ENCODE data around the gene ETS2. TPM values are rescaled to one million over a fixed set of nuclear protein-coding genes. Genes with fewer than 3 reads are reported as not detected.
"Not testable (repeated sequence)": the region's sequence is repeated elsewhere in the genome, so short reads cannot be mapped to it uniquely, and the experiment has no call there.

ETS2 gene
- total RNA-seq, 1 donor from 2014 or later: 16.2 TPM

DNA sequence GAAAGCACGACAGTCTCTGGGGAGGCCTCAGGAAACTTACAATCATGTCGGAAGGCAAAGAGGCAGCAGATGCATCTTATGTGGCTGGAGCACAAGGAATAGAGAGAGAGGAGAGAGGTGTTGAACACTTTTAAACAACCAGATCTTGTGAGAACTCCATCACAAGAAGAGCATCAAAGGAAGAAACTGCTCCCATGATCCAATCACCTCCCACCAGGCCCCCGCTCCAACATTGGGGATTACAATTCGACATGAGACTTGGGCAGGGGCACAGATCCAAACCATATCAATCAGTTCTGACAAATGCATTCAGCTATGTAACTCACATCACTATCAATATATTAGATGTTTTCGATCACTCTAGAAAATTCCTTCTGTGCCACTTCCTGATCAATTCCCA is 37.6 kb downstream of the ETS2 start:
- TF ChIP-seq, protein P1, sequence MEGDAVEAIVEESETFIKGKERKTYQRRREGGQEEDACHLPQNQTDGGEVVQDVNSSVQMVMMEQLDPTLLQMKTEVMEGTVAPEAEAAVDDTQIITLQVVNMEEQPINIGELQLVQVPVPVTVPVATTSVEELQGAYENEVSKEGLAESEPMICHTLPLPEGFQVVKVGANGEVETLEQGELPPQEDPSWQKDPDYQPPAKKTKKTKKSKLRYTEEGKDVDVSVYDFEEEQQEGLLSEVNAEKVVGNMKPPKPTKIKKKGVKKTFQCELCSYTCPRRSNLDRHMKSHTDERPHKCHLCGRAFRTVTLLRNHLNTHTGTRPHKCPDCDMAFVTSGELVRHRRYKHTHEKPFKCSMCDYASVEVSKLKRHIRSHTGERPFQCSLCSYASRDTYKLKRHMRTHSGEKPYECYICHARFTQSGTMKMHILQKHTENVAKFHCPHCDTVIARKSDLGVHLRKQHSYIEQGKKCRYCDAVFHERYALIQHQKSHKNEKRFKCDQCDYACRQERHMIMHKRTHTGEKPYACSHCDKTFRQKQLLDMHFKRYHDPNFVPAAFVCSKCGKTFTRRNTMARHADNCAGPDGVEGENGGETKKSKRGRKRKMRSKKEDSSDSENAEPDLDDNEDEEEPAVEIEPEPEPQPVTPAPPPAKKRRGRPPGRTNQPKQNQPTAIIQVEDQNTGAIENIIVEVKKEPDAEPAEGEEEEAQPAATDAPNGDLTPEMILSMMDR (IDR thresholded peaks at IDR 0.05; ENCODE audit: partially characterized antibody, unreplicated experiment): no peak
- Mint-ChIP-seq H3K27ac (ENCODE audit: unreplicated experiment) (no peak overlapping the region), H3K9me3 (ENCODE audit: unreplicated experiment) (no peaks in the 10 kb centered on the region), H3K27me3 (ENCODE audit: unreplicated experiment) (peaks cover 1% of the 10 kb centered on the region), H3K4me1 (ENCODE audit: low read depth, unreplicated experiment) (no peaks in the 10 kb centered on the region), H3K36me3 (ENCODE audit: unreplicated experiment) (no peaks in the 10 kb centered on the region), H3K4me3 (ENCODE audit: unreplicated experiment) (no peak overlapping the region)
- no peak for DNase-seq

DNA sequence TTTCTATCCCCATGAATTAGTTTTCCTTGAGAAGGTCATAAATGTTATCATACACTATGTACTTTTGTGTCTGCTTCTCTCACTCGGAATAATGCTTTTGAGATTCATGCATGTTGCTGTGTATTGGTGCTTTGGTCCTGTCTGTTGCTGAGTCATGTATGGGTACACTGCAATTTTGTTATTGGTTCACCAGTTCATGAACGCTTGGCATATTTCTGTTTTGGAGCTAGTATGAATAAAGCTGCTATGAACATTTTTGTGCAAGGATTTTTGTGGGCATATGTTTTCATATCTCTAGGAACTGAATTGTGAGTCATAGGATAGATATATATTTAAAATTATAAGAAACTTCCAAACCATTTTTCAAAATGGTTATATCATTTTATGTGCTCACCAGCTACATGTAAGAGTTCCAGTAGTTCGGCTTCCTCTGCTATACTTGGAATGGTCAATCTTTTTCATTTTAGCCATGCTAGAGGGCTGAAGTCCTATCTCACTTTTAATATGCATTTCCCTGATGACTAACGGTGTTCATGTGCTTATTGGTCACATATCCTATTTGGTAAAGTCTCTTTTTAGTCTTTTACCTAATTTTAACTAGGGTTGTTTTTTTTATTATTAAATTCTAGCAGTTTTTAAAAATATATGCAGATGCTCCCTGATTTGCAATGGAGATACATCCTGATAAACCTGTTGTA is 38.2 kb downstream of the ETS2 start:
- no peaks in the 10 kb centered on the region for H3K36me3 Mint-ChIP-seq (ENCODE audit: unreplicated experiment)
- H3K9me3 Mint-ChIP-seq (ENCODE audit: unreplicated experiment): no peaks in the 10 kb centered on the region
- H3K27me3 Mint-ChIP-seq (ENCODE audit: unreplicated experiment): peaks cover 4% of the 10 kb centered on the region
- TF ChIP-seq, protein P1 (IDR thresholded peaks at IDR 0.05; ENCODE audit: partially characterized antibody, unreplicated experiment): no peak
- no peak overlapping the region for H3K27ac Mint-ChIP-seq (ENCODE audit: unreplicated experiment)
- H3K4me1 Mint-ChIP-seq (ENCODE audit: low read depth, unreplicated experiment): no peaks in the 10 kb centered on the region
- no peak overlapping the region for H3K4me3 Mint-ChIP-seq (ENCODE audit: unreplicated experiment)
- DNase-seq: no peak

DNA sequence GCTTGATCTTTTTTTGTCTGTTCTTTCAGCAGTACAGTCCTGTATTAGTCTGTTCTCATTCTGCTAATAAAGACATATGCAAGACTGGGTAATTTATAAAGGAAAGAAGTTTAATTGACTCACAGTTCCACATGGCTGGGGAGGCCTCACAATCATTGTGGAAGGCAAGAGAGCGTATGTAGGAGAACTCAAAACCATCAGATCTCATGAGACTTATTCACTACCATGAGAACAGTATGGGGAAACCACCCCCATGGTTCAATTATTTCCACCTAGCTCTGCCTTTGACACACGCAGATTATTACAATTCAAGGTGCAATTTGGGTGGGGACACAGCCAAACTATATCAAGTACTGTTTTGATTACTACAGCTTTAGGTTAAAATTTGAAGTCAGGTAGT is 39.6 kb downstream of the ETS2 start:
- not testable (repeated sequence) for H3K27ac Mint-ChIP-seq (ENCODE audit: unreplicated experiment); H3K4me3 Mint-ChIP-seq (ENCODE audit: unreplicated experiment); DNase-seq; H3K36me3 Mint-ChIP-seq (ENCODE audit: unreplicated experiment); H3K27me3 Mint-ChIP-seq (ENCODE audit: unreplicated experiment); H3K4me1 Mint-ChIP-seq (ENCODE audit: low read depth, unreplicated experiment); H3K9me3 Mint-ChIP-seq (ENCODE audit: unreplicated experiment)

DNA sequence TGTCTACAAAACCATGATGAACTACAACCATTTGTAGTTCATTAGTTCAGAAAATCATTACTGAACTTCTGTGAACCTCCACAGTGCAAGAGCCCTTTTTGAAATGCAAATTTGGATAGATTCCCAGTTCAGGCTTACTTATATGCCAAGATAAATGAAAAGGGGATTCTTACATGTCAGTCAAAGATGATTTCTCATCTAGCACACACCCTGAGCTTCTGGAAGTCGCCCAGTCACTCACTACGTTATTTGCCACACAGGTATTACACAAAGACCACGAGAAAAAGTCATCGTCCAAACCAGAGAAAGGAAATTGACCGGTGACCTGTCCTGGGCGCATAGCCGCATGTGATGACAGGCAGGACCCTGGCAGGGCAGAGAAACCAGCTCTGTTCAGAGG is 41.8 kb downstream of the ETS2 start:
- TF ChIP-seq, protein P1 (IDR thresholded peaks at IDR 0.05; ENCODE audit: partially characterized antibody, unreplicated experiment): no peak
- H3K9me3 Mint-ChIP-seq (ENCODE audit: unreplicated experiment): no peaks in the 10 kb centered on the region
- no peak overlapping the region for H3K27ac Mint-ChIP-seq (ENCODE audit: unreplicated experiment)
- H3K4me3 Mint-ChIP-seq (ENCODE audit: unreplicated experiment): no peak overlapping the region
- DNase-seq: no peak
- no peaks in the 10 kb centered on the region for H3K36me3 Mint-ChIP-seq (ENCODE audit: unreplicated experiment)
- no peaks in the 10 kb centered on the region for H3K4me1 Mint-ChIP-seq (ENCODE audit: low read depth, unreplicated experiment)
- peaks cover 2% of the 10 kb centered on the region for H3K27me3 Mint-ChIP-seq (ENCODE audit: unreplicated experiment)

DNA sequence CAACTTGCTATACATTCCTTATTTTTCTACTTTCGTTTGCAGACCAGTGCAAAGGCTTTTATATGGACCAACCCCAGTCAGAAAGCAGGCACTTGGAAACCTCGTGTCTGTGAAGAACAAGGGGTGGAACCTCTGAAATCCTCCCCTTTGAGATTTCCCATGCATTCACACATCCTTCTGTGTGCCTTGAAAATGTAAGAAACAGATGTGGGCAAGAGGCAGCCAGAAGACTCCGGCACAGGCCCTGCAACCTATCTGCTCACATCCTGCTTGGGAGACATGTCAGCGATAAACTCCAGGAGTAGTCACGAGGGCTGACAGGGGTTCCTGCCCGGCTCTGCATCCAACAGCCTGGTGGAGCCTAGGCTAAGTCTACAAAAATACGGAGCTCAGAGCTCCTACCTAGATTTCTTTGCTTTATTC is 42.5 kb downstream of the ETS2 start:
- Mint-ChIP-seq H3K4me3 (ENCODE audit: unreplicated experiment) (no peak overlapping the region), H3K36me3 (ENCODE audit: unreplicated experiment) (no peaks in the 10 kb centered on the region), H3K27me3 (ENCODE audit: unreplicated experiment) (peaks cover 2% of the 10 kb centered on the region), H3K27ac (ENCODE audit: unreplicated experiment) (no peak overlapping the region), H3K9me3 (ENCODE audit: unreplicated experiment) (no peaks in the 10 kb centered on the region), H3K4me1 (ENCODE audit: low read depth, unreplicated experiment) (no peaks in the 10 kb centered on the region)
- TF ChIP-seq, protein P1 (IDR thresholded peaks at IDR 0.05; ENCODE audit: partially characterized antibody, unreplicated experiment): no peak
- DNase-seq: no peak

All from glutamatergic neuron (in vitro differentiated cells).